NCI-H1092 (cell line): ENCODE results near the gene TPP2.

ENCODE experiments used
- DNase-seq: peaks from one replicate; lab custom pipeline; 2025; lab: John Stamatoyannopoulos, UW

TPP2 gene

DNA sequence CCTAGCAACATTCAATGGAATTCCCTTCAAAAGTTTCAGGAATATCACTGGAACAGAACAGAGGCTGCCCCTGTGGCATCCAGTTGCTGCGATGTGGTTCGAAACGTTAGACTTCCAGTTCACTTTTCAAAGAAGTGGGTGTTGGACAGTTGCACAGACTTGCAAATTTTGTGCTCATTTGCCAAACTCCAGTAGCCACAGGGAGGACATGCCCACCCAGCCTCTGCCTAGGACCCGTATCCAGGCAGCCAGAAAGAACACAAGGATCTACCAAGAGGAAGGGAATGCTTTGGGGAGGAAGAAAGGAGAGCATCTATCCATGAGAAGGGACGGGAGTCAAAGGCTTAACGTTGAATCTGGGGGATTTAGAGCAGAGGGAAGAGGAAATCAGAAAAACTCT lies 98.2 kb downstream of the TPP2 start, which contains the start of gene METTL21C:
Gene METTL21C (minus strand): TSS at position 108 of the 400 bp plus-strand sequence. CDS start 546 bp downstream, outside the sequence.
- no peak for DNase-seq

DNA sequence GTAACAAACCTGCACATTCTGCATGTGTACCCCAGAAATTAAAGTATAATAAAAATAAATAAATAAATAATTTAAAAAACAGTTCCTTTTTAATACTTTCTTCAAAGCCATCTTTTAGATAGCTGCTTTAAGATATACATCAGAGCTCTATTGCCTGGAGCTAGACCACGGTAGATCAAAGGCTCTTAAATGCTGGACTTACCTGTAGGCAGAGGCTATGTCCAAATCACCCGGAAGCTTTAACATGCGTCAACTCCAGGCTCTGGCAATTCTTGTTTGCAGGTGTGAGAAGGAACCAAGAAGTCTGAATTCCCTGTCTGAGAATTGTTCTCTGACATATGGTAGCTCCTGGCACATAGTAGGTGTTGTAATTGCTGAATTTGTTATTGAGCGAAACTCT lies 99.7 kb downstream of the TPP2 start:
- no peak for DNase-seq

GRCh38 chr13:102697264-102697663 lies 100.5 kb downstream of the TPP2 start:
- DNase-seq = no peak

DNA sequence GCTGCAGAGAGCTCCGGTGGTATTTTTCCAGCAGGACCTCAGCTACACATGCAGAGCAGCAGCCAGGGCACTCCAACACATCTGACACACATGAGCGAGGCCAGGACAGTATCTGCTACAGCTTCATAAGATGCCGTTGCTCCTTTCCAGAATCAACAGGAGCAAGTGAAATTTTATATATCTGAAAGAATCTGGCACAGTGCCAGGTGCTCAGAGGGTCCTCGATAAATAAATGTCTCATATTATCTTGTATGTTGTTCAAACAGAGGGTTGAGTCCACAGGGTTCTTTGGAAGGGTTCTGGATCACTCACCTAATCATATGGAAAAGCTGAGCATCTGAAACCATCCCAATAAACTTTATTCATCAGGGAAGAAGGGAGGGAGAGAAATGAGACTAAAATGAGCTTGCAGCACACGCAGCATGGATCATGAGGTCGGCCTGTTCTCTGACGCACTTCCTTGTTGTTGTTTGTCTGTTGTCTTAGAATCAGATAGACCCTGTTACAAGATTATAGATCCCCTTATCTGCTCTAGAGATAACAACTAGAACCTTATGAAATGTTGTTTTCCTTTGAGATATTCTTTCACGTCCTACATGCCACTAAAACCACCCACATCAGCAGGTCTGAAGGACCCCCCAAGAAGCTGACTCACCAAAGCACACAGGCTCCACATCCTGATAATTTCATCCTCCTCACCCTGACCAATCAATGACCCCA lies 101.3 kb downstream of the TPP2 start:
- no peak for DNase-seq

GRCh38 chr13:102698649-102698980 lies 101.8 kb downstream of the TPP2 start:
- DNase-seq = no peak

DNA sequence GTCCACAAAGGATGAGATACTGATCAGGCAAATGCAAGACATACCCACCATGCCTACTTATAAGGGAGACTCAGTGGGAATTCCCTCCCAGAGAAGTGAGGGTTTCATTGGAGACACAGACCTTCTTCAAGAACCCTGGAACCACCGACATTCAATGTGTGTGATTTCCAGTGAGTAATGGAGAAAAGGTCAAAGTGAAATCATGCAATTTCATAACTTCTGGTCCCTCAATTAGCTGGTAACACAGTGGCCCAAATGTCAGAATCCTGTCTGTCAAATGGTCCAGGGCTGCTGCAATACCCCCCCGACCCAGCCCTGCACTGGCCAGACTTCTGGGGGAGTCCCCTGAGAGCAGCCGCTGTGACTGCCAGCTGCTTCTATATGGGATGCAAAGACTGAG lies 102.7 kb downstream of the TPP2 start:
- DNase-seq = no peak

DNA sequence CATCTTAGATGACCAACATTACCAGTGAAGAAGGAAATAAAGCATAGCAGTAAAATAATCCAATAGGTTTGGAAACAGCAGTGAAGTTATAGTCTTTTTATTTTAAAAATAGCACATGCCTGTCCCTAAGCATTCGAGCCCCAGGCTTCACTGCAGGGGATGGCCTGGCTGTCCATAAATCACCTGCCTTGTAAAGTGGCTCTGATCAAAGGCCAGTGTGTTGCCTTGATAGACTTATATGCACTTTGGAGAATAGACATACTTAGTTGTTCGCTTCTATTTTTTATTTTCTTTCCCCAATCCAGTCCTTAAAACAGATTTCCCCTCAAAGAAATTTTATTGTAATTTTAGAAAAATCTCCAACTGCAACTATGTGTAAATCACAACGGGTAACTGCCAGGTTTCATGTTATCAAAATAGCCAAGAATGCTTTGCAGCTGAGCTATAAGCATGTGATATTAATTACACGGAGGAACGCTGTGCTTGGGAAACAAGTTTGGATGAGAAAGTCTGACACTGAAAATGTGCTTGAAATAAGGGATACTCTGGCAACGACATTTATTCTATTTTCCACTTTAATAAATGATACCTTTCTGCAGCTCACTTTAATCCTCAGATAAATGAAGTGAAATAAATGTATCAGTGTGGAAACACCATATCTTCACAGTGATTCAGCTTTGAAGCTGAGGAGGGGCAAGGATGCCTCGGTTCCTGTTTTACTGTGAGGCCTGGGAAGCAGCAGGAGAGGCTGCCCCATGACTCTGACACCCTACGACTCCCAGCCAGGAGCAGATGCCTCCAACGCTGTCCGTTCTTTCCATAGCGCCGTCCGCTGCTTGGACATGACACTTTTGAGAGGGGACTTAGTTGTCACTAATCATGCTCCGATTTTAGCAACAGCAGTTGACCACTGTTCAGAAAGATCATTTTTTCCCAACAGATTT lies 103.6 kb downstream of the TPP2 start:
- no peak for DNase-seq

DNA sequence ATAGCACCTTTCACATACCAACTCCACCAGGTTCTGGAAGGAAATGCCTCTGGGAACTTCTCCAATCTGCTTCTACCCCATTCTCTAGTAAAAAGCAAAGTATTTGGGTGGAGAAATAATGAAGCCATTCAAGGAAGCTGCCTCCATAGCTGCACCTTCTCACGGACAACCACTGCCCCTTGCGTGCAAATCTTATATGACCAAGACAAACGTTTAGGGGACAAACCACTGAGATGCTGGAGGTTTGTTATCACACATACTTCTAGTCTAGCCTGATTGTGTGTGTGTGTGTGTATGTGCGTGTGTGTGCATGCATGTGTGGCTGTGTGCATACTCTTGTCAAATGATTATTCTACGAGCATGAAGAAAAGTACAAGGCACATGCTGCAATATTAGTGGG lies 104.5 kb downstream of the TPP2 start:
- DNase-seq = no peak

GRCh38 chr13:102702965-102703725 lies 106.4 kb downstream of the TPP2 start:
- no peak for DNase-seq

DNA sequence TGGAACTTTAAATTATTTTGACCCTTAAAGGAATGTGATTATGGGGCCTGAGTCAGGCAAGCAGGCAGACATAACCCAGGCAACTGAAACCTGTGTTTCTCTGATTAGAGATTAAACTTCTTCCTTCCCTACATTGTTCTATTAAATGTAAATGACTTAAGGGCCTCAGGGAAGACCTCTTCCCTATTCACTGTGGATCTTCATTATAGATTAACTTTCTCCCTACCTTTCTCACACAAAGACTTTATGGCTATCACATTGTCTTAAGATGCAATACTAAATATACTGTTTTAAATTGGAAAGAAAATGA lies 106.9 kb downstream of the TPP2 start:
- DNase-seq = no peak

- no peak for DNase-seq
Measured at GRCh38 chr13:102704238-102705058, 107.7 kb downstream of the TPP2 start.

- DNase-seq = peak; percentile 44
Measured at GRCh38 chr13:102707467-102707866, 110.7 kb downstream of the TPP2 start.

DNA sequence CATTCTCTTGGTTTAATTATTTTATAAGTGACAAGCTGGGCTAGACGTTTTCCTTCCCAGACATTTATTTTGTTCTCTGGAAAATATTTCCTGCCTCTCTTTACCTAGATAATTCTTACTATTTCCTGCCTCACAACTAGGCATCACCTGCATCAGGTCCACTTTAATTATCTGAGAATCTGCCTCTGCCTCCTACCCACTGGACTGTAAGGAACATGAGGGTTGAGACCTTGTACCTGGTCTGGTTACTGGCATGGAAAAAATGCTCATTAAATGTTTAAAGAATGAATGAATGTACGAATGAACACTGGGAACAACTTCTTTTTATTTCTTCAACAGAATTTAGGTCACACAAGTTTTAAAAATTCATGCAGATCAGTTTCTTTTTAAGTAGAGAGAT lies 111.4 kb downstream of the TPP2 start:
- DNase-seq = no peak

DNA sequence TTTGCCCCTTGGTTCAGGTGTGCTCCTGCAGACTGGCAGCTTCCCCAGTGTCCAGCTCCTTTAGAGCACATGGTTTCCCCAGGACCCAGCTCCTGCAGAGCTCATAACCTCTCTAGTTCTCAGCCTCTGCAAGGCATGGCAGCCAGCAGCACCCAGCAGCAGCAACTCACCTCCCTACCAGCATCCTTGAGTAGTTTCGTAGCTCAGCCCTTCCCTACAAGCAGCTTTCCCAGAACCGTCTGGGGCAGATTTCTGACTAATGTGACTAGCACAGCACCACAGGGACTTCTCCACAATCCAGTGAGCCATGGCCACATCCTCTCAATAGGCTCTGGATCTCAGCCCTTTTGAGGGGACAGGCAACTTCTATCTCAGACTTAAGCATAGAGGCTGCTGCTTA lies 112.2 kb downstream of the TPP2 start:
- no peak for DNase-seq

DNA sequence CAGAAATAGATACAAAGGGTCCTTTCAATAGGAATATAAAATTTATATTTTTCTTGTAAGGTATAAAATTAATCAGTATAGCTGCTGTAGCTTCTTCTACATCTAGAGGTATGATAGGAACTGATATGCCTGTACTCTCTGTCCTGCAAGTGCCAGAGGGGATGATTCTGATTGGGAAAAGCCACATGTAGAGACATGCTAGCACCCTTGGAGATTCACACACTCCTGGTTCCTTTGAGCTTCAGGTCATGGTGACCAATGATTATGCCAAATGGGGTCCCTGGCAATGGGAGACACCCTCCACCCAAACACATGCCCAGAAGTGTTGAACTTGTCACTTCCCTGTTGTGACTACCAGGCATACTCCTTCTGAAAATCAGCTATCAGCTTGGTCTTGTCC lies 112.8 kb downstream of the TPP2 start:
- no peak for DNase-seq

DNA sequence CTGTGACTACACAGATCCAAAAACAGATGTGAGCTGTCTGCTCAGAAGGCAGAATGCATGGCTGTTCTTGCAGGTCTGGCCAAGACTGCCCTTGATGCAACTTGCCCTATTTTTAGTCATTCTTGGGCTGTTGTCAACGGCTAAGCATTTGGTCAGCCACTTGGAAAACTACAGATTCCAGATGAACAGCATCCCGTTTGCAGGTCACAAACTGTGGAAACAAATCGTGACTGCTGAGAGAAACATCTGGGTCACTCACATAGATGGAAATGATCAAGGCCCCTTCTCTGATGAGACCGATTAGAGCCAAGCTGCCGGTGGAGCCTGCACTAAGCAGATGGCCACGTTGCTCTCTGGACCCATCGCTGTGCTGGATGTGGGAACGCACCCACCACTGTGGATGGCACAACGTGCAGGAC lies 113.5 kb downstream of the TPP2 start:
- no peak for DNase-seq

- no peak for DNase-seq
Measured at GRCh38 chr13:102715447-102715846, 118.7 kb downstream of the TPP2 start.

GRCh38 chr13:102718746-102719145 lies 122.0 kb downstream of the TPP2 start:
- no peak for DNase-seq

DNA sequence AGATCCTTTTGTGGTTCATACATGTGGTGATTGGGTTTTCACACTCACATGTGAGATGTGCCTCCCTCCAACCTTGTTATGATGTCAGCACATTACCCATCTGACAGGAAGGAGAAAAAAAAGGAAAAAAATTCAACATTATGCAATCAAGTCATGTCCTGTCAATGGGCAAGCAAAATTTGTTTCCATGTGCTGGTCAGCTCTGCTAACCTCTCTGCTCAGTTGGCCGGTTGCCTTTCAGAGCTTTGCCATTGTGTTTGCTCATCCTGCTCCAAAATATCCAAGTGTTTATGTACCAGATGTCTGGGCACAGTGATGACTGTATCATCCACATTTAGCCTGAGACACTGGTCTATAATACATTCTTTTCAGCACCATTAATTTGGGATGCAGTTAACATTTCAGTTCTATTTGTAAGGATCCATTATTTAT lies 125.0 kb downstream of the TPP2 start:
- DNase-seq = no peak

- peak; percentile 27 for DNase-seq
Measured at GRCh38 chr13:102724923-102725322, 128.1 kb downstream of the TPP2 start.

DNA sequence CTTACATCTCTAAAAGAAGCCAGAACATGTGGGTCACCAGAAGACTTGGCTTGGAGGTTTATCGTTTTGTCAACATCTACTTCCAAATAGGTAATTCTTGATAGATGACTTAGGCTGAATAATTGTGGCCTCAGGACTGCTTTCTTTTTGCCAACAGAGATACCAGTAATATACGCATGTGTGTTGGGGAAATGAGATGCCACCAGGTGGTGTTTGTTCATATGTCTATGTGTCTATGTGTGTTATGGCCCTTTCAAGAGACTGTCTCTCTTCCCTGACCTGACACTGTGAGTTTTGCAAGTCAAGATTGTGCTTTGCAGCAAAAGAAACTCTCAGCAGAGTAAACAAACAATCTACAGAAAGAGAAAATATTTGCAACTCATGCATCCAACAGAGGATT lies 129.6 kb downstream of the TPP2 start:
- DNase-seq = no peak
